ENCODE data around the gene VPS16.

The VPS16 gene

DNA sequence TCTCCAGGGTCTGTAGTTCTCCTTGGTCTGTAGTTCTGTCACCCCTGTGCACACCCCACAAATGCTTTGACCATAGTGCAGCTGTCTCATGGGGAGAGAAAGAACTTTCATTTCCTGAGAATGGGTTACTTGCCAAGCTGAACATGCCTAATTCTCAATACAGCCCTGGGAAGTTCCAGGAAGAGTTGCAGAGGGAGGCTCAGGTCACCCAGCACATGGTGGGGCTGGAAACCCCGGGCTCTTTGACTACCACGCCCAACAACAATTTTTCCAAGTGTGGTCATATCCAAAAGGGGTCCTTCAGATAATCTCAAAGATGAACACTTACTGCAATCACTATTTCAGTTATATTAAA, 30.5 kb downstream of the VPS16 start:
- no peak for DNase-seq (ENCODE audit: low read depth in 1 of 2, low spot score in 1 of 2)
- no peak for TF ChIP-seq GABPA (IDR thresholded peaks at IDR 0.05; ENCODE audit: low read depth)
- no peak overlapping the region; the same call in 1 of the 2 replicates for H3K27ac ChIP-seq (replicated peaks)
- no peaks in the 10 kb centered on the region for H3K27me3 ChIP-seq (ENCODE audit: insufficient read depth, poor library complexity, severe bottlenecking)
- H3K4me3 ChIP-seq (replicated peaks; ENCODE audit: insufficient read depth, low read length): no peak overlapping the region

GRCh38 chr20:2871661-2872458, 31.3 kb downstream of the VPS16 start:
- no peak for DNase-seq (ENCODE audit: low read depth in 1 of 2, low spot score in 1 of 2)

GRCh38 chr20:2872459-2873009, 32.0 kb downstream of the VPS16 start:
- Histone ChIP-seq H3K27ac (replicated peaks) (peak overlapping the region; percentile 80), H3K27me3 (ENCODE audit: insufficient read depth, poor library complexity, severe bottlenecking) (no peaks in the 10 kb centered on the region), H3K4me3 (replicated peaks; ENCODE audit: insufficient read depth, low read length) (peak overlapping the region; percentile 93)
- TF ChIP-seq GABPA (IDR thresholded peaks at IDR 0.05; ENCODE audit: low read depth): no peak
- peak; percentile 51 for TF ChIP-seq CTCF (IDR thresholded peaks at IDR 0.05; ENCODE audit: insufficient read depth, low read length)
- TF ChIP-seq, protein P1, sequence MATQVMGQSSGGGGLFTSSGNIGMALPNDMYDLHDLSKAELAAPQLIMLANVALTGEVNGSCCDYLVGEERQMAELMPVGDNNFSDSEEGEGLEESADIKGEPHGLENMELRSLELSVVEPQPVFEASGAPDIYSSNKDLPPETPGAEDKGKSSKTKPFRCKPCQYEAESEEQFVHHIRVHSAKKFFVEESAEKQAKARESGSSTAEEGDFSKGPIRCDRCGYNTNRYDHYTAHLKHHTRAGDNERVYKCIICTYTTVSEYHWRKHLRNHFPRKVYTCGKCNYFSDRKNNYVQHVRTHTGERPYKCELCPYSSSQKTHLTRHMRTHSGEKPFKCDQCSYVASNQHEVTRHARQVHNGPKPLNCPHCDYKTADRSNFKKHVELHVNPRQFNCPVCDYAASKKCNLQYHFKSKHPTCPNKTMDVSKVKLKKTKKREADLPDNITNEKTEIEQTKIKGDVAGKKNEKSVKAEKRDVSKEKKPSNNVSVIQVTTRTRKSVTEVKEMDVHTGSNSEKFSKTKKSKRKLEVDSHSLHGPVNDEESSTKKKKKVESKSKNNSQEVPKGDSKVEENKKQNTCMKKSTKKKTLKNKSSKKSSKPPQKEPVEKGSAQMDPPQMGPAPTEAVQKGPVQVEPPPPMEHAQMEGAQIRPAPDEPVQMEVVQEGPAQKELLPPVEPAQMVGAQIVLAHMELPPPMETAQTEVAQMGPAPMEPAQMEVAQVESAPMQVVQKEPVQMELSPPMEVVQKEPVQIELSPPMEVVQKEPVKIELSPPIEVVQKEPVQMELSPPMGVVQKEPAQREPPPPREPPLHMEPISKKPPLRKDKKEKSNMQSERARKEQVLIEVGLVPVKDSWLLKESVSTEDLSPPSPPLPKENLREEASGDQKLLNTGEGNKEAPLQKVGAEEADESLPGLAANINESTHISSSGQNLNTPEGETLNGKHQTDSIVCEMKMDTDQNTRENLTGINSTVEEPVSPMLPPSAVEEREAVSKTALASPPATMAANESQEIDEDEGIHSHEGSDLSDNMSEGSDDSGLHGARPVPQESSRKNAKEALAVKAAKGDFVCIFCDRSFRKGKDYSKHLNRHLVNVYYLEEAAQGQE (IDR thresholded peaks at IDR 0.05; ENCODE audit: insufficient replicate concordance, low read depth): no peak
- peak; percentile 15; the same call in 1 of the 2 replicates for TF ChIP-seq POLR2AphosphoS5 (IDR thresholded peaks at IDR 0.05; ENCODE audit: low read depth)
- TF ChIP-seq SPI1 (IDR thresholded peaks at IDR 0.05; ENCODE audit: borderline replicate concordance, low read depth): no peak
- peak; percentile 74 to 81 for DNase-seq (ENCODE audit: low read depth in 1 of 2, low spot score in 1 of 2)

More at GRCh38 chr20:2871661-2872458, 31.3 kb downstream of the VPS16 start:
- peak overlapping the region; percentile 80; the same call in 1 of the 2 replicates for H3K27ac ChIP-seq (replicated peaks)
- H3K4me3 ChIP-seq (replicated peaks; ENCODE audit: insufficient read depth, low read length): peak overlapping the region; percentile 93
- H3K27me3 ChIP-seq (ENCODE audit: insufficient read depth, poor library complexity, severe bottlenecking): no peaks in the 10 kb centered on the region
- TF ChIP-seq CTCF (IDR thresholded peaks at IDR 0.05; ENCODE audit: insufficient read depth, low read length) (no peak), POLR2AphosphoS5 (IDR thresholded peaks at IDR 0.05; ENCODE audit: low read depth) (no peak), SPI1 (IDR thresholded peaks at IDR 0.05; ENCODE audit: borderline replicate concordance, low read depth) (no peak), GABPA (IDR thresholded peaks at IDR 0.05; ENCODE audit: low read depth) (no peak)
- TF ChIP-seq, protein P1 (IDR thresholded peaks at IDR 0.05; ENCODE audit: insufficient replicate concordance, low read depth): no peak

DNA sequence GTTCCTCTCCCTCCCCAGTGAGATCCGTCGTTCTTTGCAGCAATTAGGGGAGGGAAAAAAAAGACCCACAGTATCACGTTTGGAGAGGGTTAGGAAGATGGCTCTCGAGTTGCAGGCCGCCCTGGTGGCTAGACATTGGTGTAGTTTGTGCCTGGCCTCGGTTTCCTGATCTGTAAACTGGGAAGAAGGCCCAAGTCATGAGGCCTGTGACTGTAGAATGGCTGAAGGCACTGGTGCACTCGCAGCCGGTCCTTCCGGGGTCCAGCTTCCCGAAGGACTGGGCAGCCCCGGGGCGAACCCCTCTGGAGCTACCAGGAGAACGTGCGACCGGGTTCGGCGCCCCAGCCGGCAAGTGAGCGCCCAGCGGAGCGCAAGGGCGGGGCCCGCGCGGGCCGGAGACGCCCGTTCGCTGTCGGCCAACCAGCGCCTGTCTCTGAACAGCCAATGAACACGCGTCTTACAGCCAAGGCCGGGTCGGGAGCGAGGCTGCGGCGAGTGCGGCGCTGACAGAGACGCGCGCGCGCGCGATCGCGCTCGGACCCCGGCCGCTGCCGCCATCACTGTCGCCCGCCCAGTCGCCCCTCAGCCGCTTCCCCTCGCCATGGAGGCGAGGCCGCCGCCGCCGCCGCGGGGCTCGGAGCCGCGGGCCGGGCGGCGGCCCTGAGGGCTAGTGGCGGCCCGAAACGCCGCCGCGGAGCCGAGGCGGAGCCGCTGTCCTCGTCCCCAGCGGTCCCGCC, 32.6 kb downstream of the VPS16 start, which contains the start of gene PTPRA:
TSS of gene PTPRA (plus strand) at position 472 of the 737 bp plus-strand sequence. CDS start 90,797 bp downstream, outside the sequence.
- DNase-seq (ENCODE audit: low read depth in 1 of 2, low spot score in 1 of 2): peak; percentile 89 to 94
- Histone ChIP-seq H3K27me3 (ENCODE audit: insufficient read depth, poor library complexity, severe bottlenecking) (no peaks in the 10 kb centered on the region), H3K27ac (replicated peaks) (peak within 1 kb of the TSS; percentile 80), H3K4me3 (replicated peaks; ENCODE audit: insufficient read depth, low read length) (peak within 1 kb of the TSS; percentile 93)
- TF ChIP-seq POLR2AphosphoS5 (IDR thresholded peaks at IDR 0.05; ENCODE audit: low read depth) (peak; percentile 83; the same call in 1 of the 2 replicates), GABPA (IDR thresholded peaks at IDR 0.05; ENCODE audit: low read depth) (no peak)
- TF ChIP-seq, protein P1 (IDR thresholded peaks at IDR 0.05; ENCODE audit: insufficient replicate concordance, low read depth): peak; percentile 24
